DMS53 treated with DMSO at 0.1 percent for 48 hours (cell line): ENCODE data around the gene CRHR1.
"Not testable (repeated sequence)": the region's sequence is repeated elsewhere in the genome, so short reads cannot be mapped to it uniquely, and the experiment has no call there.

Experiments
- DNase-seq: peaks from one replicate; lab custom pipeline; 2025; ENCODE audit not compliant: unreplicated experiment; lab: John Stamatoyannopoulos, UW

The CRHR1 gene

GRCh38 chr17:45784293-45784740, at the start of gene CRHR1:
Gene CRHR1 (plus strand): TSS chr17:45784320. CDS start chr17:45784545, 225 bp downstream.
- DNase-seq: no peak

GRCh38 chr17:45734598-45734997, 49.5 kb upstream of the CRHR1 start:
- no peak for DNase-seq

GRCh38 chr17:45735488-45735887, 48.6 kb upstream of the CRHR1 start:
- DNase-seq: no peak

GRCh38 chr17:45739786-45740185, 44.3 kb upstream of the CRHR1 start:
- DNase-seq: no peak

DNA sequence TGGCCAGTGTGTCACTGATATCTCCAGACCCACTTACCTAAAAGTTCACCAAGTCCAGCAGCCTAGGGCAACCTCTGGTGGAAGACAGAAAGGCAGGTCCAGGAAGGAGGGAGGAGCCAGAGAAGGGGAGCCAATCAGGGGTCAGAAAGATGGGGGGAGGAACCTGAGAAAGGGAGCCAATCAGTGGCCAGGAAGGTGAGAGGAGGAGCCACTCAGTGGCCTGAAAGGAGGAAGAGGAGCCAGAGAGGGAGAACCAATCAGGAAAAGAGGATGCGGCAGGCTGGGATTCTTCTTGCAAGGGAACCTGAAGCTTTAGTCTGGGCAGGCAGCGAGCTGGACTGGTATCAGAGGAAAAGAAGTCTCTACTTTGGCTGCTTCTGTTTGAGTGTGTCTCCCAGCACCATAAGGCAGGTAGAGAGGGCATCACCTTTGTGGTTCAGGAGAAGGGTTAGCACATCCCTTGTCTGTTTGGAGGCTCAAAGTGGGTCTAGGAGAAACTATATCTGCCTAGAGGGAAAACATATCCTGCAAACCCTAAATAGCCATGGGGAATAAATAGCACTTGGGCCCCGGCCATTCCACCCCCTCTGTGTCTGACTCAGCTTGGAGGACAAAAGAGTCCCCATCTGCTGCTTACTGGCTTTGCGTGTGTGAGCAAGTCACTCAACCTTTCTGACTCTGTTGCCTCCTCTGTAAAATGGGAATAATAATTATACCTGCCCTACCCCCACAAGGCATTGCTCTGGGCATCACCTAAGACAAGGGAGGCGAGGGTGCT, 43.4 kb upstream of the CRHR1 start:
- peak; percentile 11 for DNase-seq

DNA sequence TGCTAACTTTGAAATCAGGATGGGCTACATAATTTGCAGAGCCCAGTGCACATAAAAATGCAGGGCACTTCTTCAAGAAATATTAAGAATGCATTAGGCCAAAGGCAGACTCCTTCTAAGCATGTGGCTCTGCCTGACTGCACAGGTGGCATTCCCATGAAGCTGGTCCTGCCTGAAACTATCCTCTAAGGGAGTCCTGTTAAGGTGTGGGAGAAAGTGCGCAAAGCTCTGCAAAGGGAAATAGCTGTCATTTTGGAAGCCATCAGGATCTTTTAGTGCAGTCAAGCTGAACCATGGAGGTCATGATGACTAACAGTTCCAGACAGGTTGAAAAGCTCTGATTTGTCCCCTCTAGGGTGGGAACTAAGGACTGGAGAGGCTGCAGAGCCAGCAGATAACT, 41.9 kb upstream of the CRHR1 start:
- DNase-seq: no peak

- no peak for DNase-seq
Measured at GRCh38 chr17:45743626-45744326, 40.3 kb upstream of the CRHR1 start.

DNA sequence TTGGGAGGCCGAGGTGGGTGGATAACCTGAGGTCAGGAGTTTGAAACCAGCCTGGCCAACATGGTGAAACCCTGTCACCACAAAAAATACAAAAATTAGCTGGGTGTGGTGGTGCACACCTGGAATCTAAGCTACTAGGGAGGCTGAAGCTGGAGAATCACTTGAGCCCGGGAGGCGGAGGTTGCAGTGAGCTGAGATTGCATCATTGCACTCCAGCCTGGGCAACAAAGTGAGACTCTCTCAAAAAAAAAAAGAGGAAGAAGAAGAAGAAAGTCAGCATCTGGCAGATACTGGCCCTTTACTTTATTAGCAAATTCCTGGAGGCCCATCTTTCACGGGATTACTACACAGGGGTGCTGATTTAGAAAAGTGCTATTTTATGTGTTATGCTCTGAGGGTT, 39.3 kb upstream of the CRHR1 start:
- DNase-seq: not testable (repeated sequence)

- no peak for DNase-seq
Measured at GRCh38 chr17:45745601-45746494, 38.3 kb upstream of the CRHR1 start.

DNA sequence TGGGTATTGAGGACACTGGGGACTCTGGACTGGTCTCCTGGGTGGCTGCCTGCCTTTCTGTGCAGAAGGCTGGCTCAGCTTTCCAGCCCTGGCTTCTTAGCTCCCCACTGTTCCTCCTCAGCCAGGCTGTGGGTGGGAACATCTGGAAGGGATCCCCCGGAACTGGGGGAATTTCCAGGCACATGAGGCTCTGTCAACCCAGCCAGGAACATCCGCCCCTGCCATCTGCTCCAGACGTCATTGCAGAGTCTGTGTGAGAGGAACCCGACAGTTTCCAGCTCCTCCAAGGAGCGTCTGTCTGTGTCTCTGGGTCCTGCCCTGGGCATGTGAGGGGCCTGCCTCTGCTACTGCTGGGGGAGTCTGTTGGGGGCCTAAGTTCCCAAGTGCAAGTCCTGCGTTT, 36.2 kb upstream of the CRHR1 start:
- DNase-seq: no peak

DNA sequence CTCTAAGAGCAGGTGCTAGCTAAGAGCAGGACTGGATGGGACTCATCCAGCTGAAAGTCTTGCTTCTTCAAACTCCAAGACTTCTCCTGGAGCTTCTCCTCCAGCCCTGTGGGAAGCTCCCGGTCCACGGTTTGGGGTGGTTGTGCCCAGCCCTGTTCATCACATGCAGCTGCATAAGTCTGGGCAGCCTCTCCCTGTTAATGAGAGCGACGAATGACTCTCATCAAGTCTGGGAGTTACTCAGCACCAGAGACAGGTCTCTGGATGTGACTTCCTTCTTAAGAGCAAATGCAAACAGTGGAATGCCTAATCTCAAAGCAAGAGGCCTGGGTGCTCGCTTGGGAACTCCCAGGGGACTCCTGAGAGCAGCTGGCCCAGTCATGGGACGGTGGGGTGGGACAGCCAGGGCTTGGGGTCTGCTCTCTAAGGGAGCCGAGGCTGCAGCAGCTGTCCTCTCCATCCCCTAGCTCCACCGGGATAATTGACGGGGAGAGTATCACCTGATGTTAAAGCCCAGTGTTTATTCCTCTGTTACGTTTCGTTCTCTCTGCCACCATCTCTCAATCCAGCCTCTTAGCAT, 35.3 kb upstream of the CRHR1 start:
- DNase-seq: no peak

- no peak for DNase-seq
Measured at GRCh38 chr17:45749831-45750335, 34.2 kb upstream of the CRHR1 start.

GRCh38 chr17:45750779-45751440, 33.2 kb upstream of the CRHR1 start:
- no peak for DNase-seq

DNA sequence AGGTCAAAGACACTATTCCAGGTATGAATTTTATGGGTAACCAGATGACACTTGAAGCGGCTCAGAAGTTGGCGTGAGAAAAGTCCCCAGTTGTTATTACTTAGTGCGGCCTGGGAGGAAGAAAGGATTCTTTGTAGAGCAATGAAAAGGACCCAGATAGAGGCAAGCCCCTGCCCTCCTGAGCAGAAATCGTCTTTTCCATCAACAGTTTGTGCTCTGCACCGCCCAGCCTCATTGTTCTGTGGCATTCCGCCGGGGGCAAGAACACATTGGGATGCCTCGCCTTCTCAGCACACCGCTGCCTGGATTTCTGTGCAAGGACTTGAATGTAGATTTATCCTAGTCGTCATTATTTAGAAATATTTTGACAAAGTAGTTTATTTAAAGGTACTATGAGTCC, 32.7 kb upstream of the CRHR1 start:
- DNase-seq: no peak

DNA sequence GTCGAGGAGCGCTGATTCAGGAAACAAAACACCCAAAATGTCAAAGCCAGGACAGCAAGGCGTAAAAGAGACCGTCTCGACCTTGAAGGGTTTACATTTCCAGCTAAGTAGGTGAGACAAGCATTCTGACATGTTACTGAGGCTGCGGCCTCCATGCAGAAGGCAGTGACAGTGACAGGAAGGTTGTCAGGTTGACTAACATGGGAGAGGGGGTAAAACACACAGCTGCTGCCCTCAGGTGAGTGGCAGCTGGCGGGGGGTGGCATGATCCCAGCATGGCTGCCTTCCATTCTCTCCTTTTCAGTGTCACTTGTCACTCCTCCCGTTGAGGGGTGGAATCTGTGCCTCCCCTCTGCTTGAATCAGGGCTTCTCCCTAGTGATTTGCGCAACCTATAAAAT, 31.9 kb upstream of the CRHR1 start:
- DNase-seq: no peak

DNA sequence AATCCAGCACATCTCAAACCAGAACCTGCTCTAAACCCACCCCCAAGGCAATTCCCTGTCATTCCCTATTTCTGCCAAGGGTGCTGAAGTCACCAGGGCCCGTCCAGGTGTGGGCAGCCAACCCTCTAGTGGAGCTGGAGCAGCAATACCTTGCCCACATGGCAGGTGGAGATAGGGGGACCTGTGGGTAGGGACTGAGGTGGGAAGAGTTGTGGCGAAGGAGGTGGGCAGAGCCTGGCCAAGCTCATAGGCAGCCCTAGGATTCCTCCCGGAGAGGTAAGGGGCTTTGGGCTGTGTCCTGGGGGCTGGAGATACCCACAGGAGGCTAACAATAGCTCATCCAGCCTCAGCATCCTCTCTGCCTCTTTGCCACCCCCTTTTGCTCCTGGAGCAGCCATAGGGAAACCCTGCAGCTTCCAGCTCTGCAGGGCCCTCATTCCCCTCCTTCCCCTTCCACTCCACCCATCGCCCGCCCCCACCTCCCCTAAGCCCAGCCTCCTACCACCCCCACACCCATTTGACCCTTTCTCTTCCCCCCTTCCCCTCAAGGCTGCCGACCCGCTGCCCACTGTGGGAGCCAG, 30.4 kb upstream of the CRHR1 start:
- DNase-seq: no peak

DNA sequence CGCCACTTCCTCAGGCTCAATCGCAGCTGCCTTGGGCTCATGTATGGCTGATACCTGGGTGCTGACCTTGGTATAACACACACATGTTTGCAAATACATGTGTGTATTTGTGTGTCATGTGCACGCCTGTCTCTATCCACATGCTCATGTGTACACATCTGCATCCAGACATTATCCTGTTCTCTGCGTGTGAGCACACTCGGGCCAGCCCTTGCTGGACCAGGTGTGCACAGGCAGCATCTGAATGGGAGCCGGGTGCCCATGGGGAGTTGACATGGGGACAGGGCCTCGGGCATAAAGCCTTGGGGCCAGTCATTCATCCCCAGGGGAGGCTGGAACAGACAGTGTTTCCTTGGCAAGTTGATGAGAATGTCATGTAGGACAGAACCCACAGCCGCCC, 29.1 kb upstream of the CRHR1 start:
- DNase-seq: no peak

DNA sequence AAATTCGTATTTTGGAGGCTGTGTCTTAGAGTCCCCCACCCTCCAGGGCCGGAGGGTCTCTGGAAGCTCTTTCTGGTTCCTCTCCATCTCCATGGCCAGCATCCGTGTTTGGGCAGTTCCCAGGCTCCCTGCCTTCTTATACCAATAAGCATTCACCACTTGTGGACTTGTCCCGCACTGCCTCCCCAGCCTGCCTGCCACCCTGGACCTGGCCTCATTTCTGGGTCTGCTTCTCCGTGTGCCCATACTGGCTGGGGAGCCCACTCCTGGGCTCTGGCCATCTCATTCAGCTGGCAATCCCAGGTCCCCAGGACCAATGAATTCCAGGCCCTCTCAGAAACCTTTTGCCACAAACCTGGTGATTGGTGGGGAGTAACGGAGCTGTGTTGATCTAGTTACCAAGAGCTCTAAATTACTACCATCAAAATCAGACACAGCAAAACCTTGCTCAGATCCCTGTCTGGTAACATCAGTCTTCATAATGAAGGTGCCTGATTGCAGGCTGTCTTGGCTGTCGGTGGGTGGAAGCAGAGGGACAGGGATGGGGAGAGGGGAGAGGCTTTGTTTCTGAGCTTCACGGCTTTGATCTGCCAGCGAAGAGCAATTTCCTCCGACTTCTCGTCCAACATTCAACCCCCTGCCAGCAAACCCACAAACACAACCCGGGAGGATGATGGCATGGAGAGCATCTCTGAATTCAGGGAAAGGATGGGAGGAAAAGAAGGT, 27.7 kb upstream of the CRHR1 start:
- no peak for DNase-seq

DNA sequence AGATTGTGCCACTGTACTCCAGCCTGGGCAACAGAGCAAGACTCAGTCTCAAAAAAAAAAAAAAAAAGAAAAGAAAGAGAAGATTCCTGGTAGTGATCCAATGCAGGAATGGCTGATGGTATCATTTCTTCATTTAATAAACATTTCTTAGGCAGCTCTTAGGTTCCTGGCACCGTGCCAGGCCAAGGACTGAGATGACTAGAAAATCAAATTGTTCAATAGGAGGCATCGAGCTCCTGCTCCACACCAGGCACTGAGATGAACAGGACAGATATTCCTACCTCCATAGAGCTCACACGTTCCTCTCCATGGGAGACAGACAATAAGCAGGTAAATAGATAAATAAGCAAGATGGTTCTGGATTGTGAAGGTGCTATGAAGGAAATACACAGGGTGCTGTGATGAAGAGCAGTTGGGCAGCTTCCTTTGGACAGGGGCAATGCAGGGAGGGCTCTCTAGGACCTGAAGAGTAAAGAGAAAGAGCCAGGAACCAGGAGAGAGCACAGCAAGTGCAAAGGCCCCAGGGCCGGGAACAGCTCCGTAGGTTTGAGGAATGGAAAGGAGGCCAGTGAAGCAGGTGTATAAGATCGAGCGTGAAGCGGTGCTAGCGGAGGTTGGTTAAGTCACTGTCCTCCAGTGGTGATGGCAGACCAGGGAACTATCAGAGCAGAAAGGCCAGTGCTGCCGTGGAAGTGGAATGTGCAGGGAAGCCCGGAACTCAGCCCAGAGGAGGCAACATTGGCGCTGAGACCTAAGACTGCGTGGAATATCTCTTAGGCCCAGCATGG, 26.5 kb upstream of the CRHR1 start:
- no peak for DNase-seq
